IPS DF 6.9 (cell line): Measurements from ENCODE around the gene GDA.

ENCODE experiments used
- DNase-seq: peaks from one replicate; pipeline ENCODE4 v3.0.0-alpha.2; 2013; ENCODE audit warnings: low read depth, low spot score
- H3K27ac ChIP-seq: one replicate; pipeline ENCODE4 v1.5.1; 2013; ENCODE audit warnings: low read length, control low read depth
- H3K27me3 ChIP-seq: 2 replicates; pipeline ENCODE4 v1.6.1; 2013; ENCODE audit warnings: mild to moderate bottlenecking, low read length; ENCODE audit not compliant: control insufficient read depth, insufficient read depth
- H3K36me3 ChIP-seq: 2 replicates; pipeline ENCODE4 v1.6.1; 2013; ENCODE audit warnings: low read length; ENCODE audit not compliant: control insufficient read depth, insufficient read depth
- H3K4me1 ChIP-seq: 2 replicates; pipeline ENCODE4 v1.6.1; 2013; ENCODE audit warnings: low read length; ENCODE audit not compliant: control insufficient read depth, insufficient read depth
- H3K4me3 ChIP-seq: 2 replicates; pipeline ENCODE4 v1.5.1; 2013; ENCODE audit warnings: mild to moderate bottlenecking, low read length
- H3K9me3 ChIP-seq: 2 replicates; pipeline ENCODE4 v1.6.1; 2013; ENCODE audit warnings: low read length, inconsistent platforms; ENCODE audit not compliant: control insufficient read depth, insufficient read depth
- WGBS: extraction: QIAGEN DNeasy Blood & Tissue Kit; methylation state at CpG from one replicate; pipeline ENCODE4 v1.1.7; 2013; ENCODE audit warnings: mixed read lengths, missing lambda C conversion rate; ENCODE audit not compliant: insufficient read length, insufficient coverage; 5-methylcytosine and 5-hydroxymethylcytosine counted together

Gene GDA

GRCh38 chr9:72292874-72293607, 143.8 kb downstream of the GDA start:
- no peak overlapping the region for H3K4me3 ChIP-seq
- DNase-seq, result no peak
- H3K27me3 ChIP-seq, result no peaks in the 10 kb centered on the region
- no peaks in the 10 kb centered on the region for H3K36me3 ChIP-seq
- H3K27ac ChIP-seq, result no peak overlapping the region
- H3K4me1 ChIP-seq, result no peaks in the 10 kb centered on the region
- no CpG with 5 or more reads among the region's 5 CpGs for WGBS
- H3K9me3 ChIP-seq, result no peaks in the 10 kb centered on the region

GRCh38 chr9:72294936-72295335, 145.7 kb downstream of the GDA start:
- H3K36me3 ChIP-seq, result no peaks in the 10 kb centered on the region
- H3K9me3 ChIP-seq, result no peaks in the 10 kb centered on the region
- DNase-seq, result no peak
- WGBS, result no CpG with 5 or more reads among the region's 7 CpGs
- H3K4me1 ChIP-seq, result no peaks in the 10 kb centered on the region
- no peaks in the 10 kb centered on the region for H3K27me3 ChIP-seq
- H3K27ac ChIP-seq, result no peak overlapping the region
- no peak overlapping the region for H3K4me3 ChIP-seq

- no CpG with 5 or more reads among the region's 3 CpGs for WGBS
- no peaks in the 10 kb centered on the region for H3K36me3 ChIP-seq
- no peak for DNase-seq
- H3K27ac ChIP-seq, result no peak overlapping the region
- no peaks in the 10 kb centered on the region for H3K27me3 ChIP-seq
- no peaks in the 10 kb centered on the region for H3K4me1 ChIP-seq
- H3K4me3 ChIP-seq, result no peak overlapping the region
- no peaks in the 10 kb centered on the region for H3K9me3 ChIP-seq
Observed at GRCh38 chr9:72297516-72297915, 148.3 kb downstream of the GDA start.

GRCh38 chr9:72299017-72299603, 149.9 kb downstream of the GDA start:
- no CpG with 5 or more reads among the region's 8 CpGs for WGBS
- Histone ChIP-seq H3K9me3 (no peaks in the 10 kb centered on the region), H3K4me3 (no peak overlapping the region), H3K4me1 (no peaks in the 10 kb centered on the region), H3K27ac (no peak overlapping the region), H3K27me3 (no peaks in the 10 kb centered on the region), H3K36me3 (no peaks in the 10 kb centered on the region)
- no peak for DNase-seq

- no CpG with 5 or more reads among the region's 4 CpGs for WGBS
- no peaks in the 10 kb centered on the region for H3K27me3 ChIP-seq
- no peaks in the 10 kb centered on the region for H3K9me3 ChIP-seq
- no peak overlapping the region for H3K27ac ChIP-seq
- H3K4me1 ChIP-seq, result no peaks in the 10 kb centered on the region
- no peak overlapping the region for H3K4me3 ChIP-seq
- DNase-seq, result no peak
- no peaks in the 10 kb centered on the region for H3K36me3 ChIP-seq
Observed at GRCh38 chr9:72300873-72301272, 151.6 kb downstream of the GDA start.
